Measurements from ENCODE around the gene HSP90AA1.
"Not testable (repeated sequence)": the region's sequence is repeated elsewhere in the genome, so short reads cannot be mapped to it uniquely, and the experiment has no call there.

Gene HSP90AA1

GRCh38 chr14:102078831-102079699 lies 7.8 kb downstream of the HSP90AA1 start:
- in situ Hi-C loops (cut with HindIII; ENCODE audit: low pct_ligation_motif_present, low pct_unique_long_range_greater_than_20kb, low sequenced_read_pairs), result no loop called here

GRCh38 chr14:102078361-102078791 lies 8.5 kb downstream of the HSP90AA1 start:
- in situ Hi-C loops (cut with HindIII; ENCODE audit: low pct_ligation_motif_present, low pct_unique_long_range_greater_than_20kb, low sequenced_read_pairs); DNase-seq: not testable (repeated sequence)

More at GRCh38 chr14:102078831-102079699, 7.8 kb downstream of the HSP90AA1 start:
- no peak for DNase-seq

- in situ Hi-C loops (cut with HindIII; ENCODE audit: low pct_ligation_motif_present, low pct_unique_long_range_greater_than_20kb, low sequenced_read_pairs), result no loop called here
- no peak for DNase-seq
Observed at GRCh38 chr14:102077382-102077709, 9.5 kb downstream of the HSP90AA1 start.

GRCh38 chr14:102075155-102075554 lies 11.7 kb downstream of the HSP90AA1 start:
- no peak for DNase-seq
- in situ Hi-C loops (cut with HindIII; ENCODE audit: low pct_ligation_motif_present, low pct_unique_long_range_greater_than_20kb, low sequenced_read_pairs), result no loop called here

- in situ Hi-C loops (cut with HindIII; ENCODE audit: low pct_ligation_motif_present, low pct_unique_long_range_greater_than_20kb, low sequenced_read_pairs), result no loop called here
Observed at GRCh38 chr14:102074415-102074964, 12.4 kb downstream of the HSP90AA1 start.

GRCh38 chr14:102071283-102071998 lies 15.4 kb downstream of the HSP90AA1 start:
- in situ Hi-C loops (cut with HindIII; ENCODE audit: low pct_ligation_motif_present, low pct_unique_long_range_greater_than_20kb, low sequenced_read_pairs), result no loop called here
- DNase-seq, result no peak

More at GRCh38 chr14:102074415-102074964, 12.4 kb downstream of the HSP90AA1 start:
- DNase-seq, result no peak

- no peak for DNase-seq
- in situ Hi-C loops (cut with HindIII; ENCODE audit: low pct_ligation_motif_present, low pct_unique_long_range_greater_than_20kb, low sequenced_read_pairs), result no loop called here
Observed at GRCh38 chr14:102066041-102066451, 20.8 kb downstream of the HSP90AA1 start.

GRCh38 chr14:102064590-102064989 lies 22.3 kb downstream of the HSP90AA1 start:
- in situ Hi-C loops (cut with HindIII; ENCODE audit: low pct_ligation_motif_present, low pct_unique_long_range_greater_than_20kb, low sequenced_read_pairs); DNase-seq: not testable (repeated sequence)

- in situ Hi-C loops (cut with HindIII; ENCODE audit: low pct_ligation_motif_present, low pct_unique_long_range_greater_than_20kb, low sequenced_read_pairs), result no loop called here
- no peak for DNase-seq
Observed at GRCh38 chr14:102063808-102064429, 22.9 kb downstream of the HSP90AA1 start.

GRCh38 chr14:102063109-102063807 lies 23.6 kb downstream of the HSP90AA1 start:
- in situ Hi-C loops (cut with HindIII; ENCODE audit: low pct_ligation_motif_present, low pct_unique_long_range_greater_than_20kb, low sequenced_read_pairs), result no loop called here

GRCh38 chr14:102058961-102059360 lies 27.9 kb downstream of the HSP90AA1 start:
- no peak for DNase-seq
- in situ Hi-C loops (cut with HindIII; ENCODE audit: low pct_ligation_motif_present, low pct_unique_long_range_greater_than_20kb, low sequenced_read_pairs), result no loop called here

More at GRCh38 chr14:102063109-102063807, 23.6 kb downstream of the HSP90AA1 start:
- peak; percentile 75 for DNase-seq

- in situ Hi-C loops (cut with HindIII; ENCODE audit: low pct_ligation_motif_present, low pct_unique_long_range_greater_than_20kb, low sequenced_read_pairs), result no loop called here
- DNase-seq, result no peak
Observed at GRCh38 chr14:102058146-102058545, 28.7 kb downstream of the HSP90AA1 start.

GRCh38 chr14:102057480-102058114 lies 29.2 kb downstream of the HSP90AA1 start:
- no peak for DNase-seq
- in situ Hi-C loops (cut with HindIII; ENCODE audit: low pct_ligation_motif_present, low pct_unique_long_range_greater_than_20kb, low sequenced_read_pairs), result no loop called here

GRCh38 chr14:102056694-102057442 lies 30.0 kb downstream of the HSP90AA1 start:
- DNase-seq, result no peak
- in situ Hi-C loops (cut with HindIII; ENCODE audit: low pct_ligation_motif_present, low pct_unique_long_range_greater_than_20kb, low sequenced_read_pairs), result no loop called here

GRCh38 chr14:102055181-102055901 lies 31.5 kb downstream of the HSP90AA1 start:
- in situ Hi-C loops (cut with HindIII; ENCODE audit: low pct_ligation_motif_present, low pct_unique_long_range_greater_than_20kb, low sequenced_read_pairs), result no loop called here
- DNase-seq, result peak; percentile 49

- in situ Hi-C loops (cut with HindIII; ENCODE audit: low pct_ligation_motif_present, low pct_unique_long_range_greater_than_20kb, low sequenced_read_pairs), result no loop called here
- no peak for DNase-seq
Observed at GRCh38 chr14:102052522-102052921, 34.3 kb downstream of the HSP90AA1 start.

GRCh38 chr14:102050625-102051024 lies 36.2 kb downstream of the HSP90AA1 start:
- DNase-seq, result no peak
- in situ Hi-C loops (cut with HindIII; ENCODE audit: low pct_ligation_motif_present, low pct_unique_long_range_greater_than_20kb, low sequenced_read_pairs), result no loop called here

All from ACHN (cell line).